Measurements from ENCODE around the gene TULP3. TPM values are rescaled to one million over a fixed set of nuclear protein-coding genes. Genes with fewer than 3 reads are reported as not detected.

Gene TULP3
- total RNA-seq, 1 donor from 2014 or later: 30.2 TPM

- TF ChIP-seq CTCF (conservative IDR thresholded peaks at IDR 0.05): peak; percentile 28
- Mint-ChIP-seq H3K27me3 (ENCODE audit: low read depth) (peaks cover 51% of the 10 kb centered on the region), H3K4me3 (peak overlapping the region; percentile 95), H3K36me3 (ENCODE audit: low read depth) (no peaks in the 10 kb centered on the region), H3K27ac (ENCODE audit: unreplicated experiment) (no peak overlapping the region), H3K4me1 (peaks cover 36% of the 10 kb centered on the region), H3K9me3 (no peaks in the 10 kb centered on the region)
- no peak for DNase-seq (ENCODE audit: low read depth, low spot score)
Measured at GRCh38 chr12:2957816-2958431, 67.2 kb downstream of the TULP3 start.

- H3K4me1 Mint-ChIP-seq: peaks cover 43% of the 10 kb centered on the region
Measured at GRCh38 chr12:2958432-2959191, 67.9 kb downstream of the TULP3 start.

GRCh38 chr12:2959192-2959504 is 68.5 kb downstream of the TULP3 start, which contains the start of gene TEAD4:
Gene TEAD4, plus strand, starts transcription at chr12:2959397.
- Mint-ChIP-seq H3K36me3 (ENCODE audit: low read depth) (no peaks in the 10 kb centered on the region), H3K9me3 (no peaks in the 10 kb centered on the region), H3K4me1 (peaks cover 48% of the 10 kb centered on the region), H3K27me3 (ENCODE audit: low read depth) (peaks cover 56% of the 10 kb centered on the region), H3K4me3 (peak within 1 kb of the TSS; percentile 95), H3K27ac (ENCODE audit: unreplicated experiment) (peak within 1 kb of the TSS; percentile 92)
- DNase-seq (ENCODE audit: low read depth, low spot score): peak; percentile 67
- no peak for TF ChIP-seq CTCF (conservative IDR thresholded peaks at IDR 0.05)

More at GRCh38 chr12:2958432-2959191, 67.9 kb downstream of the TULP3 start:
- TF ChIP-seq CTCF (conservative IDR thresholded peaks at IDR 0.05): peak; percentile 5
- Mint-ChIP-seq H3K9me3 (no peaks in the 10 kb centered on the region), H3K36me3 (ENCODE audit: low read depth) (no peaks in the 10 kb centered on the region), H3K27ac (ENCODE audit: unreplicated experiment) (peak overlapping the region; percentile 92), H3K4me3 (peak overlapping the region; percentile 95), H3K27me3 (ENCODE audit: low read depth) (peaks cover 55% of the 10 kb centered on the region)
- peak; percentile 47 for DNase-seq (ENCODE audit: low read depth, low spot score)

- no peak for TF ChIP-seq CTCF (conservative IDR thresholded peaks at IDR 0.05)
- Mint-ChIP-seq H3K36me3 (ENCODE audit: low read depth) (no peaks in the 10 kb centered on the region), H3K27ac (ENCODE audit: unreplicated experiment) (no peak overlapping the region), H3K27me3 (ENCODE audit: low read depth) (peaks cover 56% of the 10 kb centered on the region), H3K4me1 (peaks cover 50% of the 10 kb centered on the region), H3K9me3 (no peaks in the 10 kb centered on the region), H3K4me3 (peak overlapping the region; percentile 89)
- peak; percentile 40 for DNase-seq (ENCODE audit: low read depth, low spot score)
Measured at GRCh38 chr12:2959505-2960389, 69.1 kb downstream of the TULP3 start.

- H3K4me1 Mint-ChIP-seq: peaks cover 50% of the 10 kb centered on the region
- H3K9me3 Mint-ChIP-seq: no peaks in the 10 kb centered on the region
- H3K27ac Mint-ChIP-seq (ENCODE audit: unreplicated experiment): peak overlapping the region; percentile 7
- no peaks in the 10 kb centered on the region for H3K36me3 Mint-ChIP-seq (ENCODE audit: low read depth)
- TF ChIP-seq CTCF (conservative IDR thresholded peaks at IDR 0.05): no peak
- H3K27me3 Mint-ChIP-seq (ENCODE audit: low read depth): peaks cover 56% of the 10 kb centered on the region
- H3K4me3 Mint-ChIP-seq: peak overlapping the region; percentile 89
- no peak for DNase-seq (ENCODE audit: low read depth, low spot score)
Measured at GRCh38 chr12:2960390-2960956, 69.8 kb downstream of the TULP3 start.
